ENCODE results near the gene UCP3. TPM values are rescaled to one million over a fixed set of nuclear protein-coding genes. Genes with fewer than 3 reads are reported as not detected.

UCP3 gene
- total and polyA plus RNA-seq, 2 of the 8 experiments (the other 6 are each of a cell fraction or from before 2014, with no cell fraction given): 0.85 to 1.3 TPM

DNA sequence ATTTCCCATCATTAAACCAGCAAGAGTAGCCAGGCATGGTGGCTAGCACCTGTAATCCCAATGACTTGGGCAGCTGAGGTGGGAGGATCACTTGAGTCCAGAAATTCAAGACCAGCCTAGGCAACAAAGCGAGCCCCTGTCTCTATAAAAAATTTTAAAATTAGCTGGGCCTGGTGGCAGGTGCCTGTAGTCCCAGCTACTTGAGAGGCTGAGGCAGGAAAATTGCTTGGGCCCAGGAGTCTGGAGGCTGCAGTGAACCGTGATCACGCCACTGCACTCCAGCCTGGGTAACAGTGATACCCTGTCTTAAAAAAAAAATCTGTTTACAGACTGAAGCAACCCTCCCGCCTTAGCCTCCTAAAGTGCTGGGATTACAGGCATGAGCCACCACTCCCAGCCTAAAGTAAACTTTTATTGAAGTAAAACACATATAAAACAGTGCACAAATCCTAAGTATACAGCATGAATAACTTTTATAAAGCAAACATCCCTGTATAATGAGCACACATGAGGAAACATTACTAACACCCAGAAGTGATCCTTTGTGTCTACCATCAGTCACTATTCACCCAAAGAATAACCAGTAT, 12.6 kb downstream of the UCP3 start:
- H3K36me3 ChIP-seq (ENCODE audit: control insufficient read depth in 2 of 4, insufficient read depth in 4 of 4, low read length in 3 of 4): no peaks in the 10 kb centered on the region
- CTCF ChIA-PET (ENCODE audit: partially characterized antibody): interaction anchor here (1.3 kb wide), 1 partner anchor 11 kb away, joined by 4 read pairs; no protein-coding TSS in a partner anchor
- no peaks in the 10 kb centered on the region for H4K20me1 ChIP-seq (replicated peaks in 1 of 2; ENCODE audit: control insufficient read depth in 1 of 2, insufficient read depth in 2 of 2, low read length in 2 of 2)

More for the DNA sequence above, 12.6 kb downstream of the UCP3 start:
- no peak for DNase-seq (ENCODE audit: low read depth in 1 of 2, low spot score in 2 of 2)
- Histone ChIP-seq H4K91ac (replicated peaks; ENCODE audit: insufficient read length, low read length) (no peak overlapping the region), H4K5ac (ENCODE audit: insufficient read length, low read depth, low read length) (no peak overlapping the region), H3K79me1 (ENCODE audit: low read depth, low read length) (no peaks in the 10 kb centered on the region), H3K9me3 (ENCODE audit: insufficient read depth in 2 of 2, low read depth in 1 of 2, low read length in 1 of 2) (no peaks in the 10 kb centered on the region), H2AK5ac (ENCODE audit: low read depth, low read length) (no peak overlapping the region), H2BK15ac (ENCODE audit: low read length) (no peak overlapping the region), H4K8ac (ENCODE audit: extremely low read depth, insufficient read depth, low read length) (no peak overlapping the region), H2BK12ac (ENCODE audit: low read depth, low read length) (no peak overlapping the region), H3K4me1 (replicated peaks in 1 of 4; ENCODE audit: control insufficient read depth in 3 of 4, insufficient read depth in 4 of 4, low read length in 3 of 4) (peaks cover 0 to 4% (median 0%) of the 10 kb centered on the region in 4 experiments; a peak in 1 of 7 replicates), H2BK120ac (replicated peaks; ENCODE audit: low read depth, low read length) (no peak overlapping the region), H2BK20ac (ENCODE audit: low read length) (no peak overlapping the region), H3K4ac (replicated peaks; ENCODE audit: insufficient read length, low read depth, low read length) (no peak overlapping the region), H2AFZ (ENCODE audit: low read length) (no peak overlapping the region), H3K79me2 (ENCODE audit: control insufficient read depth in 1 of 2, insufficient read depth in 2 of 2, low read length in 2 of 2) (no peaks in the 10 kb centered on the region), H3K4me3 (ENCODE audit: extremely low read depth in 1 of 4, insufficient read depth in 2 of 4, low read depth in 3 of 4, low read length in 4 of 4) (no peak overlapping the region), H3K14ac (ENCODE audit: insufficient read length) (no peak overlapping the region), H3K23me2 (ENCODE audit: low read depth, low read length) (no peaks in the 10 kb centered on the region), H2BK5ac (ENCODE audit: low read depth, low read length) (no peak overlapping the region), H3K18ac (ENCODE audit: extremely low read depth, low read length) (no peak overlapping the region), H3K56ac (replicated peaks; ENCODE audit: insufficient read length, low read depth, low read length) (no peak overlapping the region), H3K4me2 (ENCODE audit: insufficient read depth in 1 of 2, low read depth in 2 of 2, low read length in 2 of 2) (no peak overlapping the region), H3K27ac (ENCODE audit: low read depth, low read length) (no peak overlapping the region), H3K9ac (replicated peaks in 1 of 4; ENCODE audit: extremely low read depth in 1 of 4, low read depth in 3 of 4, low read length in 3 of 4) (no peak overlapping the region), H3K23ac (ENCODE audit: insufficient read length) (no peak overlapping the region), H3K27me3 (replicated peaks in 1 of 4; ENCODE audit: control insufficient read depth in 3 of 4, extremely low read depth in 1 of 4, insufficient read depth in 3 of 4, low read length in 3 of 4) (no peaks in the 10 kb centered on the region)
- no peak for FAIRE-seq
- POLR2A ChIA-PET (ENCODE audit: partially characterized antibody): no interaction called here
- WGBS, 2 experiments (ENCODE audit: extremely low coverage in 1 of 2, insufficient coverage in 1 of 2, insufficient read length in 1 of 2, insufficient replicate concordance in 2 of 2, low coverage in 1 of 2, low lambda C conversion rate in 2 of 2, missing lambda C conversion rate in 1 of 2): 82% methylated on average over 4 of the region's 4 CpGs; no CpG with 5 or more reads in 1 of the 2 experiments
- TF ChIP-seq POLR2A (IDR thresholded peaks at IDR 0.05; ENCODE audit: control extremely low read depth in 1 of 2, low read depth in 2 of 2, low read length in 2 of 2): no peak
- no peak for TF ChIP-seq RXRA (IDR thresholded peaks at IDR 0.05; ENCODE audit: insufficient read depth, low read depth, low read length)
- TF ChIP-seq ZNF274 (IDR thresholded peaks at IDR 0.05; ENCODE audit: borderline replicate concordance, extremely low read depth, low read length): no peak
- TF ChIP-seq RAD21 (IDR thresholded peaks at IDR 0.05 in 1 of 2, conservative IDR thresholded peaks at IDR 0.05 in 1 of 2; ENCODE audit: low read depth in 2 of 2, low read length in 2 of 2): no peak
- no peak for TF ChIP-seq SUZ12 (IDR thresholded peaks at IDR 0.05; ENCODE audit: low read length)

All from H1 (cell line).